HepG2 (cell line): ENCODE data around the gene ICAM3. TPM values are rescaled to one million over a fixed set of nuclear protein-coding genes. Genes with fewer than 3 reads are reported as not detected.

Experiments used
- AKAP8 ChIP-seq: sonication (generic); formaldehyde crosslinking; IDR thresholded peaks from 2 replicates; pipeline ENCODE4 v1.5.1; 2020; ENCODE audit warnings: mild to moderate bottlenecking, missing genetic modification reagents
- BRD4 ChIP-seq: sonication (generic); formaldehyde crosslinking; IDR thresholded peaks from 2 replicates; pipeline ENCODE4 v1.4.0; 2020; ENCODE audit warnings: missing genetic modification reagents
- CENPT ChIP-seq: sonication (generic); formaldehyde crosslinking; IDR thresholded peaks from 2 replicates; pipeline ENCODE4 v1.8.0; 2022; ENCODE audit warnings: low read depth, mild to moderate bottlenecking, moderate library complexity, missing genetic modification reagents
- FOXA3 ChIP-seq: IDR thresholded peaks from 2 replicates; pipeline ENCODE4 v1.6.1; 2016; ENCODE audit warnings: missing genetic modification reagents, missing compliant biosample characterization
- IRF2 ChIP-seq: IDR thresholded peaks from 2 replicates; pipeline ENCODE4 v1.6.1; 2018; ENCODE audit warnings: missing genetic modification reagents, missing compliant biosample characterization
- JDP2 ChIP-seq: sonication (generic); formaldehyde crosslinking; IDR thresholded peaks from 2 replicates; pipeline ENCODE4 v1.8.1; 2022; ENCODE audit warnings: missing genetic modification reagents, borderline replicate concordance
- KLF13 ChIP-seq: sonication (generic); formaldehyde crosslinking; IDR thresholded peaks from 2 replicates; pipeline ENCODE4 v1.4.0; 2020; ENCODE audit warnings: mild to moderate bottlenecking, missing genetic modification reagents
- KMT2B ChIP-seq: IDR thresholded peaks from 2 replicates; pipeline ENCODE4 v1.6.1; 2016; ENCODE audit warnings: missing genetic modification reagents, missing compliant biosample characterization
- MAF1 ChIP-seq: sonication (generic); formaldehyde crosslinking; IDR thresholded peaks from 2 replicates; pipeline ENCODE4 v1.5.0; 2020; ENCODE audit warnings: missing genetic modification reagents, borderline replicate concordance
- NFKB2 ChIP-seq: sonication (generic); formaldehyde crosslinking; IDR thresholded peaks from 2 replicates; pipeline ENCODE4 v1.4.0; 2020; ENCODE audit warnings: missing genetic modification reagents, borderline replicate concordance
- NPAS2 ChIP-seq: sonication (generic); formaldehyde crosslinking; IDR thresholded peaks from 2 replicates; pipeline ENCODE4 v1.8.0; 2022; ENCODE audit warnings: mild to moderate bottlenecking, missing genetic modification reagents, borderline replicate concordance
- RFXAP ChIP-seq: sonication (generic); formaldehyde crosslinking; IDR thresholded peaks from 2 replicates; pipeline ENCODE4 v1.4.0; 2020; ENCODE audit warnings: missing genetic modification reagents, borderline replicate concordance
- SAFB2 ChIP-seq: sonication (generic); formaldehyde crosslinking; IDR thresholded peaks from 2 replicates; pipeline ENCODE4 v1.5.1; 2020; ENCODE audit warnings: missing genetic modification reagents, low read depth, mild to moderate bottlenecking, borderline replicate concordance
- ZNF121 ChIP-seq: sonication (generic); formaldehyde crosslinking; IDR thresholded peaks from 2 replicates; pipeline ENCODE4 v1.5.0; 2020; ENCODE audit warnings: mild to moderate bottlenecking, missing genetic modification reagents
- ZNF652 ChIP-seq: IDR thresholded peaks from 2 replicates; pipeline ENCODE4 v1.6.1; 2016; ENCODE audit warnings: low read depth, borderline replicate concordance
- ZNF772 ChIP-seq: sonication (generic); formaldehyde crosslinking; IDR thresholded peaks from 2 replicates; pipeline ENCODE4 v1.5.0; 2020; ENCODE audit warnings: mild to moderate bottlenecking, missing genetic modification reagents
- polyA plus RNA-seq, 8 experiments: library from polyadenylated mRNA; depleted of rRNA in 3 of 8; stranded (reverse) in 7 of 8; unstranded in 1 of 8; fragments of >200 nt; fragmentation: Illumina TruSeq in 4 of 8; extraction: Trizol in 4 of 8; gene quantifications; 2 replicates each; pipeline versions ENCODE4 v1.2.1 to v1.2.3, GENCODE V29; 2011 to 2016; ENCODE audit warnings: low read depth in 4 of 8, missing spikeins in 1 of 8, mixed read lengths in 1 of 8; ENCODE audit not compliant: insufficient read depth in 1 of 8
- total RNA-seq, 5 experiments: library from RNA; depleted of rRNA; stranded (reverse); fragments of >200 nt; fragmentation: Illumina TruSeq; extraction: Trizol; gene quantifications; 2 replicates each; pipeline ENCODE4 v1.2.3, GENCODE V29; 2016; ENCODE audit warnings: low read depth in 1 of 5
- TF ChIP-seq, protein P1 (sequence below): IDR thresholded peaks from 2 replicates; pipeline ENCODE4 v1.6.1; 2016
- TF ChIP-seq, protein P2 (sequence below): sonication (generic); formaldehyde crosslinking; IDR thresholded peaks from 2 replicates; pipeline ENCODE4 v1.4.0; 2020; ENCODE audit warnings: missing genetic modification reagents
- TF ChIP-seq, protein P3 (sequence below): sonication (generic); formaldehyde crosslinking; IDR thresholded peaks from 2 replicates; pipeline ENCODE4 v1.4.0; 2020; ENCODE audit warnings: missing genetic modification reagents
- TF ChIP-seq, protein P4 (sequence below): sonication (generic); formaldehyde crosslinking; IDR thresholded peaks from 2 replicates; pipeline ENCODE4 v1.8.0; 2022; ENCODE audit warnings: missing genetic modification reagents, mild to moderate bottlenecking, borderline replicate concordance
- TF ChIP-seq, protein P5 (sequence below): sonication (generic); formaldehyde crosslinking; IDR thresholded peaks from 2 replicates; pipeline ENCODE4 v1.9.0; 2021; ENCODE audit warnings: missing genetic modification reagents, mild to moderate bottlenecking, borderline replicate concordance
- TF ChIP-seq, protein P6 (sequence below): sonication (generic); formaldehyde crosslinking; IDR thresholded peaks from 2 replicates; pipeline ENCODE4 v1.4.0; 2020; ENCODE audit warnings: mild to moderate bottlenecking, low read depth, missing genetic modification reagents

Gene ICAM3
- total and polyA plus RNA-seq, 2 of the 13 experiments (the other 11 are each of a cell fraction or from before 2014, with no cell fraction given): 14.1 to 21.0 TPM

DNA sequence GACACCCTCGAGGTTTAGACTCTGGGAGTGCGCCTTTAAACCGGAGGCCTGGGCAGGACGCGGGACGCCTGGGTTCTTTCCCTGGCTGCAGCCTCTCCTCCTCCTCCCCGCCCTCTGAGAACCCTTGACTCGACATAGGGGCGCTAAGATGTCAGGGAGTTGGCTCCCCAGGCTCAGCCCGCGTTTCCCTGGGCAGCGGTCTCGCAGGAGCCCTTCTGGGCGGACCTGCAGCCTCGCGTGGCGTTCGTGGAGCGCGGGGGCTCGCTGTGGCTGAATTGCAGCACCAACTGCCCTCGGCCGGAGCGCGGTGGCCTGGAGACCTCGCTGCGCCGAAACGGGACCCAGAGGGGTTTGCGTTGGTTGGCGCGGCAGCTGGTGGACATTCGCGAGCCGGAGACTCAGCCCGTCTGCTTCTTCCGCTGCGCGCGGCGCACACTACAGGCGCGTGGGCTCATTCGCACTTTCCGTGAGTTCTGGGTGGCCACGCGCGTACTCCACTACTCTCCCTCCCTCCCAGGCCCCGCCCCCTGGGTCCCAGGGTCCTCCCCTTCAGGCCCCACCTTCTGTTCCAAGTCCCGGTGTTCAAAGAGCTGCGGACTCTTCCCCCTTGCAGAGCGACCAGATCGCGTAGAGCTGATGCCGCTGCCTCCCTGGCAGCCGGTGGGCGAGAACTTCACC, 48.4 kb downstream of the ICAM3 start (continued):
- TF ChIP-seq, protein P1, sequence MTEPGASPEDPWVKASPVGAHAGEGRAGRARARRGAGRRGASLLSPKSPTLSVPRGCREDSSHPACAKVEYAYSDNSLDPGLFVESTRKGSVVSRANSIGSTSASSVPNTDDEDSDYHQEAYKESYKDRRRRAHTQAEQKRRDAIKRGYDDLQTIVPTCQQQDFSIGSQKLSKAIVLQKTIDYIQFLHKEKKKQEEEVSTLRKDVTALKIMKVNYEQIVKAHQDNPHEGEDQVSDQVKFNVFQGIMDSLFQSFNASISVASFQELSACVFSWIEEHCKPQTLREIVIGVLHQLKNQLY (CRISPR knock-in tag): no peak
- no peak for TF ChIP-seq RFXAP (CRISPR knock-in tag)
- TF ChIP-seq CENPT: no peak
- TF ChIP-seq, protein P2, sequence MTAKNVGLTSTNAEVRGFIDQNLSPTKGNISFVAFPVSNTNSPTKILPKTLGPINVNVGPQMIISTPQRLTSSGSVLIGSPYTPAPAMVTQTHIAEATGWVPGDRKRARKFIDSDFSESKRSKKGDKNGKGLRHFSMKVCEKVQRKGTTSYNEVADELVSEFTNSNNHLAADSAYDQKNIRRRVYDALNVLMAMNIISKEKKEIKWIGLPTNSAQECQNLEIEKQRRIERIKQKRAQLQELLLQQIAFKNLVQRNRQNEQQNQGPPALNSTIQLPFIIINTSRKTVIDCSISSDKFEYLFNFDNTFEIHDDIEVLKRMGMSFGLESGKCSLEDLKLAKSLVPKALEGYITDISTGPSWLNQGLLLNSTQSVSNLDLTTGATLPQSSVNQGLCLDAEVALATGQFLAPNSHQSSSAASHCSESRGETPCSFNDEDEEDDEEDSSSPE (CRISPR knock-in tag): no peak
- TF ChIP-seq NFKB2: 0 out of 2 replicates have a peak, but pooled peaks have one; percentile 45
- 0 out of 2 replicates have a peak, but pooled peaks have one; percentile 27 for TF ChIP-seq KMT2B (CRISPR knock-in tag)
- 0 out of 2 replicates have a peak, but pooled peaks have one; percentile 52 for TF ChIP-seq ZNF121 (CRISPR knock-in tag)
- TF ChIP-seq IRF2 (CRISPR knock-in tag): no peak
- no peak for TF ChIP-seq SAFB2
- TF ChIP-seq AKAP8 (CRISPR knock-in tag): no peak
- no peak for TF ChIP-seq ZNF772 (CRISPR knock-in tag)
- TF ChIP-seq, protein P3, sequence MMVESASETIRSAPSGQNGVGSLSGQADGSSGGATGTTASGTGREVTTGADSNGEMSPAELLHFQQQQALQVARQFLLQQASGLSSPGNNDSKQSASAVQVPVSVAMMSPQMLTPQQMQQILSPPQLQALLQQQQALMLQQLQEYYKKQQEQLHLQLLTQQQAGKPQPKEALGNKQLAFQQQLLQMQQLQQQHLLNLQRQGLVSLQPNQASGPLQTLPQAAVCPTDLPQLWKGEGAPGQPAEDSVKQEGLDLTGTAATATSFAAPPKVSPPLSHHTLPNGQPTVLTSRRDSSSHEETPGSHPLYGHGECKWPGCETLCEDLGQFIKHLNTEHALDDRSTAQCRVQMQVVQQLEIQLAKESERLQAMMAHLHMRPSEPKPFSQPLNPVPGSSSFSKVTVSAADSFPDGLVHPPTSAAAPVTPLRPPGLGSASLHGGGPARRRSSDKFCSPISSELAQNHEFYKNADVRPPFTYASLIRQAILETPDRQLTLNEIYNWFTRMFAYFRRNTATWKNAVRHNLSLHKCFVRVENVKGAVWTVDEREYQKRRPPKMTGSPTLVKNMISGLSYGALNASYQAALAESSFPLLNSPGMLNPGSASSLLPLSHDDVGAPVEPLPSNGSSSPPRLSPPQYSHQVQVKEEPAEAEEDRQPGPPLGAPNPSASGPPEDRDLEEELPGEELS: no peak
- TF ChIP-seq FOXA3 (CRISPR knock-in tag): no peak
- TF ChIP-seq ZNF652 (CRISPR knock-in tag): no peak
- no peak for TF ChIP-seq BRD4 (CRISPR knock-in tag)
- TF ChIP-seq MAF1 (CRISPR knock-in tag): no peak
- TF ChIP-seq, protein P4, sequence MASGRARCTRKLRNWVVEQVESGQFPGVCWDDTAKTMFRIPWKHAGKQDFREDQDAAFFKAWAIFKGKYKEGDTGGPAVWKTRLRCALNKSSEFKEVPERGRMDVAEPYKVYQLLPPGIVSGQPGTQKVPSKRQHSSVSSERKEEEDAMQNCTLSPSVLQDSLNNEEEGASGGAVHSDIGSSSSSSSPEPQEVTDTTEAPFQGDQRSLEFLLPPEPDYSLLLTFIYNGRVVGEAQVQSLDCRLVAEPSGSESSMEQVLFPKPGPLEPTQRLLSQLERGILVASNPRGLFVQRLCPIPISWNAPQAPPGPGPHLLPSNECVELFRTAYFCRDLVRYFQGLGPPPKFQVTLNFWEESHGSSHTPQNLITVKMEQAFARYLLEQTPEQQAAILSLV: no peak
- TF ChIP-seq JDP2: no peak
- TF ChIP-seq NPAS2 (CRISPR knock-in tag): no peak
- TF ChIP-seq, protein P5, sequence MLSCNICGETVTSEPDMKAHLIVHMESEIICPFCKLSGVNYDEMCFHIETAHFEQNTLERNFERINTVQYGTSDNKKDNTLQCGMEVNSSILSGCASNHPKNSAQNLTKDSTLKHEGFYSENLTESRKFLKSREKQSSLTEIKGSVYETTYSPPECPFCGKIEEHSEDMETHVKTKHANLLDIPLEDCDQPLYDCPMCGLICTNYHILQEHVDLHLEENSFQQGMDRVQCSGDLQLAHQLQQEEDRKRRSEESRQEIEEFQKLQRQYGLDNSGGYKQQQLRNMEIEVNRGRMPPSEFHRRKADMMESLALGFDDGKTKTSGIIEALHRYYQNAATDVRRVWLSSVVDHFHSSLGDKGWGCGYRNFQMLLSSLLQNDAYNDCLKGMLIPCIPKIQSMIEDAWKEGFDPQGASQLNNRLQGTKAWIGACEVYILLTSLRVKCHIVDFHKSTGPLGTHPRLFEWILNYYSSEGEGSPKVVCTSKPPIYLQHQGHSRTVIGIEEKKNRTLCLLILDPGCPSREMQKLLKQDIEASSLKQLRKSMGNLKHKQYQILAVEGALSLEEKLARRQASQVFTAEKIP (CRISPR knock-in tag): no peak
- TF ChIP-seq KLF13: no peak
- TF ChIP-seq, protein P6, sequence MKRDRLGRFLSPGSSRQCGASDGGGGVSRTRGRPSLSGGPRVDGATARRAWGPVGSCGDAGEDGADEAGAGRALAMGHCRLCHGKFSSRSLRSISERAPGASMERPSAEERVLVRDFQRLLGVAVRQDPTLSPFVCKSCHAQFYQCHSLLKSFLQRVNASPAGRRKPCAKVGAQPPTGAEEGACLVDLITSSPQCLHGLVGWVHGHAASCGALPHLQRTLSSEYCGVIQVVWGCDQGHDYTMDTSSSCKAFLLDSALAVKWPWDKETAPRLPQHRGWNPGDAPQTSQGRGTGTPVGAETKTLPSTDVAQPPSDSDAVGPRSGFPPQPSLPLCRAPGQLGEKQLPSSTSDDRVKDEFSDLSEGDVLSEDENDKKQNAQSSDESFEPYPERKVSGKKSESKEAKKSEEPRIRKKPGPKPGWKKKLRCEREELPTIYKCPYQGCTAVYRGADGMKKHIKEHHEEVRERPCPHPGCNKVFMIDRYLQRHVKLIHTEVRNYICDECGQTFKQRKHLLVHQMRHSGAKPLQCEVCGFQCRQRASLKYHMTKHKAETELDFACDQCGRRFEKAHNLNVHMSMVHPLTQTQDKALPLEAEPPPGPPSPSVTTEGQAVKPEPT: no peak
